Transverse colon (tissue), 4 donors: ENCODE results near the gene PHETA2. TPM values are rescaled to one million over a fixed set of nuclear protein-coding genes. Genes with fewer than 3 reads are reported as not detected.

ENCODE experiments used
- DNase-seq: peaks from one replicate; pipeline ENCODE4 v3.0.0-alpha.2; 2019
- H3K27ac ChIP-seq, 4 donors: fragments of 200-600 bp; sonication (generic); 2 replicates each; pipeline ENCODE4 v1.5.1; 2016 to 2018; ENCODE audit warnings: inconsistent platforms in 4 of 4
- H3K27me3 ChIP-seq: fragments of 200-600 bp; sonication (generic); 2 replicates; pipeline ENCODE4 v1.5.1; 2017; ENCODE audit warnings: inconsistent platforms
- H3K36me3 ChIP-seq, 4 donors: fragments of 200-600 bp; sonication (generic); 2 replicates each; pipeline ENCODE4 v1.5.1; 2017 to 2019; ENCODE audit warnings: inconsistent platforms in 4 of 4
- H3K4me1 ChIP-seq, 4 donors: fragments of 200-600 bp; sonication (generic); 2 replicates each; pipeline ENCODE4 v1.5.1; 2017 to 2020; ENCODE audit warnings: inconsistent platforms in 4 of 4
- H3K4me3 ChIP-seq, 4 donors: fragments of 200-600 bp; sonication (generic); 1 replicate in 1 of 4; 2 replicates in 3 of 4; pipeline versions ENCODE4 v1.5.1 to v1.6.1; 2017 to 2019; ENCODE audit warnings: inconsistent platforms in 4 of 4
- H3K9me3 ChIP-seq, 2 donors: fragments of 200-600 bp; sonication (generic); 2 replicates each; pipeline ENCODE4 v1.5.1; 2017 to 2019; ENCODE audit warnings: inconsistent platforms in 2 of 2
- CTCF ChIP-seq, 5 experiments: fragments of 200-600 bp in 3 of 5; fragments of 450-650 bp in 2 of 5; sonication (generic) in 3 of 5; IDR thresholded peaks; 1 replicate in 2 of 5; 2 replicates in 3 of 5; pipeline ENCODE4 v1.5.1; 2016 to 2017; ENCODE audit warnings: antibody characterized with exemption in 5 of 5, inconsistent platforms in 3 of 5, mild to moderate bottlenecking in 2 of 5, moderate library complexity in 1 of 5
- EP300 ChIP-seq: sonication (generic); formaldehyde crosslinking; IDR thresholded peaks from one replicate; pipeline ENCODE4 v1.6.1; 2017; ENCODE audit warnings: antibody characterized with exemption, low read depth
- POLR2A ChIP-seq: fragments of 450-650 bp; IDR thresholded peaks from one replicate; pipeline ENCODE4 v1.6.1; 2016; ENCODE audit warnings: antibody characterized with exemption, mild to moderate bottlenecking, moderate library complexity
- POLR2AphosphoS5 ChIP-seq, 3 donors: sonication (generic); formaldehyde crosslinking; IDR thresholded peaks; one replicate each; pipeline ENCODE4 v1.6.1; 2016; ENCODE audit warnings: antibody characterized with exemption in 3 of 3
- WGBS, 2 donors: methylation state at CpG; one replicate each; pipeline ENCODE4 v1.1.5; 2018; ENCODE audit warnings: low coverage in 1 of 2; 5-methylcytosine and 5-hydroxymethylcytosine counted together
- in situ Hi-C, 4 donors: fragments of 200-750 bp; cut with MboI; loops; one replicate each; pipeline versions ENCODE4 v1.15.0 to v1.15.1; 2017; ENCODE audit warnings: low sequenced_read_pairs in 3 of 4, low pct_ligation_motif_present in 1 of 4, low pct_unique_long_range_greater_than_20kb in 1 of 4
- intact Hi-C: fragments of 100-400 bp; cut with DNase I; formaldehyde crosslinking; loops from one replicate; pipeline ENCODE4 v1.15.1; 2023; ENCODE audit warnings: low total_unique reads
- total RNA-seq, 4 donors: library from RNA; depleted of rRNA; stranded (reverse); fragments of >200 nt; gene quantifications; one replicate each; pipeline ENCODE4 v1.1.0, GENCODE V29; 2016

Gene PHETA2
- total RNA-seq, 4 donors from 2014 or later: 6.4 to 17.6 (median 12.7) TPM

- Histone ChIP-seq H3K27ac (no peak overlapping the region), H3K4me3 (no peak overlapping the region), H3K36me3 (peaks cover 0 to 36% (median 15%) of the 10 kb centered on the region in 4 donors), H3K9me3 (peaks cover 11 to 14% of the 10 kb centered on the region in 2 donors), H3K27me3 (no peaks in the 10 kb centered on the region), H3K4me1 (peaks cover 0 to 7% (median 0%) of the 10 kb centered on the region in 4 donors)
- 92% methylated on average over 7 of the region's 7 CpGs; no CpG with 5 or more reads in 1 of the 2 donors for WGBS, 2 donors
- intact Hi-C loops (no loop called here), in situ Hi-C loops (no loop called here)
- TF ChIP-seq CTCF (IDR thresholded peaks at IDR 0.05): no peak
- no peak for TF ChIP-seq POLR2AphosphoS5 (IDR thresholded peaks at IDR 0.05)
- TF ChIP-seq POLR2A: no peak
- TF ChIP-seq EP300: no peak
- DNase-seq: no peak
These were observed 13.0 kb upstream of the PHETA2 start for GRCh38 chr22:42061041-42061440.

DNA sequence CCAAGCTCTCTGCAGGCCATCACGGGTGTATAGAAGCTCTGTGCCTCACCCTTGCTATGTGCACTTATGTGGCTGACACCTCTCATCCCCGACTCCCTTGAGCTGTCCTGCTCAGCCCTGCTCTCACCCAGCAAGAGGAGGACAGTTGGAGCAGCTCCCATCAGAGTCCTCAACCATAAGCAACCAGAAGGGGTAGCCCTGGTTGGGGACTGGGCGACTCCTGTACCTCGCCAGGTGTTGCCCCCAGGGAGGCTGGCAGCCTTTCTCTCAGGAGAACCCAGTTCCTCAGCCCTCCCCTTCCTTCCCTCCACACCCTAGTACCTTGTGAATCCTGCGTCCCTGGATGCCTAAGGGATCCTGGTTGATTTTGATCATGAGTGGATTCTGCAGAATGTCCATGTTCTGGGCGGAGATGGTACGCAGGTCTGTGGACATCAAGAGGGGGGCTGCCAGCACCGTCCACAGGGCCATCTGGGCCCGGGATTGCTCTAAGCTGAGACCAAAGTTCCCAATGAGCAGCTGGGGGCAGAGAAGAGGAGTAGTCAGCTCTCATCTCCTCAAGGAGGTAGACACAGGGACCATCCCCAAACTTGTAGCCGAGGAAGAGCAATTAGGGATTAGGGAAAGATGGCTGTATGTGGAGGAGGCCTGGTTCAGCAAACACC lies 11.4 kb upstream of the PHETA2 start:
- intact Hi-C loops: no loop called here
- H3K36me3 ChIP-seq: peaks cover 0 to 45% (median 12%) of the 10 kb centered on the region in 4 donors
- no peak overlapping the region for H3K4me3 ChIP-seq
- DNase-seq: no peak
- peaks cover 0 to 7% (median 0%) of the 10 kb centered on the region in 4 donors for H3K4me1 ChIP-seq
- 99% methylated on average over 10 of the region's 10 CpGs; no CpG with 5 or more reads in 1 of the 2 donors for WGBS, 2 donors
- no peak overlapping the region for H3K27ac ChIP-seq
- in situ Hi-C loops: no loop called here
- no peak for TF ChIP-seq POLR2A
- TF ChIP-seq EP300: no peak
- TF ChIP-seq CTCF (IDR thresholded peaks at IDR 0.05): no peak
- TF ChIP-seq POLR2AphosphoS5 (IDR thresholded peaks at IDR 0.05): no peak
- no peaks in the 10 kb centered on the region for H3K27me3 ChIP-seq
- no peaks in the 10 kb centered on the region for H3K9me3 ChIP-seq

DNA sequence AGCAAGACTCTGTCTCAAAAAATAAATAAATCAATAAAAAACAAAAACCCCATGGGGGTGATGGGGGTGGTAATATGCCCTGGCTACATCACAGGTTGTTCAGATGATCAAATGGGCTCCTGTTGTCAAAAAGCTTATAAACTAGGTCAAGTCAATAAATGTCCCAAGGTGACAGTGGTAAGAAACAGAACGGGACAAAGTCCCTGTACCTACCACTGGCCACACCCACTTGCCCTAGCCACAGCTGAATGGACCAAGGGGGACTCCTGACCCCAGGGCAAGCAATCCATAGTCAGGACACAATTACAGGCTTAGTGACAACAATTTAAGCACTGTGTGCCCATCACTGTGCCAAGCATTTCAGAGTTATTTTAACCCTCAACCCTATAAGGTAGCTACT lies 9.4 kb upstream of the PHETA2 start:
- WGBS, 2 donors: 88% methylated on average over 1 of the region's 1 CpG; no CpG with 5 or more reads in 1 of the 2 donors
- Histone ChIP-seq H3K36me3 (peaks cover 0 to 32% (median 12%) of the 10 kb centered on the region in 4 donors), H3K4me1 (peaks cover 2 to 14% (median 2%) of the 10 kb centered on the region in 4 donors), H3K27ac (peak overlapping the region in 1 of 4 donors; percentile 25), H3K27me3 (no peaks in the 10 kb centered on the region), H3K9me3 (no peaks in the 10 kb centered on the region), H3K4me3 (no peak overlapping the region)
- peak; percentile 54 for DNase-seq
- in situ Hi-C loops (no loop called here), intact Hi-C loops (no loop called here)
- TF ChIP-seq POLR2A (no peak), POLR2AphosphoS5 (IDR thresholded peaks at IDR 0.05) (peak in 1 of 3 donors; percentile 8), CTCF (IDR thresholded peaks at IDR 0.05) (no peak)

GRCh38 chr22:42065438-42066125 lies 8.5 kb upstream of the PHETA2 start:
- DNase-seq: no peak
- intact Hi-C loops: no loop called here
- Histone ChIP-seq H3K27ac (no peak overlapping the region), H3K9me3 (no peaks in the 10 kb centered on the region), H3K27me3 (no peaks in the 10 kb centered on the region), H3K4me1 (peaks cover 4 to 20% (median 7%) of the 10 kb centered on the region in 4 donors), H3K4me3 (no peak overlapping the region), H3K36me3 (peaks cover 0 to 32% (median 7%) of the 10 kb centered on the region in 4 donors)
- WGBS, 2 donors: 84% methylated on average over 12 of the region's 13 CpGs; no CpG with 5 or more reads in 1 of the 2 donors
- in situ Hi-C loops: no loop called here
- TF ChIP-seq POLR2AphosphoS5 (IDR thresholded peaks at IDR 0.05): no peak
- no peak for TF ChIP-seq POLR2A
- TF ChIP-seq CTCF (IDR thresholded peaks at IDR 0.05): no peak
- TF ChIP-seq EP300: no peak
